ENCODE results near the gene SGCG.
A peak's percentile ranks its signal among the peaks of the same experiment; 100 is the strongest.

- TF ChIP-seq CTCF (IDR thresholded peaks at IDR 0.05) (no peak), POLR2A (IDR thresholded peaks at IDR 0.05) (no peak), POLR2AphosphoS5 (IDR thresholded peaks at IDR 0.05; ENCODE audit: insufficient read depth in 1 of 2, low read depth in 1 of 2) (peak in 1 of 2 donors; percentile 44)
Observed at GRCh38 chr13:23349161-23349897, 168.6 kb downstream of the SGCG start.

Measured in vagina (tissue), 2 donors.